Measurements from ENCODE around the gene R3HDM4. TPM values are rescaled to one million over a fixed set of nuclear protein-coding genes. Genes with fewer than 3 reads are reported as not detected.
A peak's percentile ranks its signal among the peaks of the same experiment; 100 is the strongest.

R3HDM4 gene
- total and polyA plus RNA-seq, 9 of the 15 experiments (the other 6 are each of a cell fraction or from before 2014, with no cell fraction given) = 3.2 to 154 (median 59.0) TPM

DNA sequence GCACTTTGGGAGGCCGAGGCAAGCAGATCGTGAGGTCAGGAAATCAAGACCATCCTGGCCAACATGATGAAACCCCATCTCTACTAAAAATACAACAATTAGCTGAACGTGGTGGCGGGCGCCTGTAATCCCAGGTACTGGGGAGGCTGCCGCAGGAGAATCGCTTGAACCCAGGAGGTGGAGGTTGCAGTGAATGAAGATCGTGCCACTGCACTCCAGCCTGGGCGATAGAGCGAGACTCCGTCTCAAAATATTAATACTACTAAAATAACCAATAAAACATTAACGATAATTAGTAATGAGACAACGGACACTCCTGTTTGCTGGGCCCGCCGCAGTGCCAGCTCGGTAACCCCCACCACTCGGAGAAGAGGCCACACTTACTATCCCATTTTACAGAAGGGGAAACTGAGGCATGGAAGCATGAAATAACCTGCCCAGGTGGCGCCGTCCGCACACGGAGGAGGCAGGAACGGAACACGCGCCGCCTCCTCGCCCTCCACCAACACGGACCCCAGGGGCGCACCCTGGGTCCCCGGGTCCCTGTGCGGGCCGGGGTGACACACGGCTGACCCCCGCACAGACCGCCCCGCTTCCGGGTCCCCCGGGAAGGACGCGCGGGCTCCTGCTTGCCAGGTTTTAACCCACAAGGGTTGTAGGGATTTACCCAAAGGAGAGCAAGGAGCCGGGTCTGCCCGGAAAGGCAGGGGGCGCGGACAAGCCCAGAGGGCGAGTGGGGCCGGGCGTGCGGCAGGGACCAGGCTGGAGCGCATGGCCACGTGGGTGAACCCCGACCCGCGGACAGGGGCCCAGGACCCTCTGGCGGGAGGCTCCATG lies 1.6 kb downstream of the R3HDM4 start (continued):
- TF ChIP-seq ESRRB (CRISPR knock-in tag; IDR thresholded peaks at IDR 0.05; ENCODE audit: borderline replicate concordance) (no peak), HDGF (IDR thresholded peaks at IDR 0.05) (no peak), KLF6 (CRISPR knock-in tag; IDR thresholded peaks at IDR 0.05; ENCODE audit: borderline replicate concordance) (no peak), ZSCAN32 (CRISPR knock-in tag; IDR thresholded peaks at IDR 0.05) (no peak), ZNF445 (CRISPR knock-in tag; IDR thresholded peaks at IDR 0.05; ENCODE audit: low read depth) (no peak), ZNF3 (CRISPR knock-in tag; IDR thresholded peaks at IDR 0.05) (no peak), GATAD2A (IDR thresholded peaks at IDR 0.05) (no peak), ATF6 (CRISPR knock-in tag; IDR thresholded peaks at IDR 0.05) (no peak), MECOM (CRISPR knock-in tag; IDR thresholded peaks at IDR 0.05) (no peak), ESRRA (IDR thresholded peaks at IDR 0.05; ENCODE audit: borderline replicate concordance, low read depth) (0 out of 2 replicates have a peak, but pooled peaks have one; percentile 19), ZNF274 (IDR thresholded peaks at IDR 0.05; ENCODE audit: borderline replicate concordance, low read depth, low read length) (no peak), NFE2L1 (tag; IDR thresholded peaks at IDR 0.05; ENCODE audit: borderline replicate concordance, low read depth) (no peak), RBM17 (IDR thresholded peaks at IDR 0.05; ENCODE audit: borderline replicate concordance, low read depth, low read length) (no peak), PTRF (tag; IDR thresholded peaks at IDR 0.05) (no peak), ZNF140 (CRISPR knock-in tag; IDR thresholded peaks at IDR 0.05) (no peak), SIN3A (IDR thresholded peaks at IDR 0.05; ENCODE audit: borderline replicate concordance in 2 of 2, control insufficient read depth in 1 of 2, low read depth in 2 of 2, low read length in 2 of 2) (peak; percentile 56 to 70; a peak in 2 of 4 replicates), NR0B1 (IDR thresholded peaks at IDR 0.05; ENCODE audit: partially characterized antibody) (no peak), THAP12 (CRISPR knock-in tag; IDR thresholded peaks at IDR 0.05) (0 out of 2 replicates have a peak, but pooled peaks have one; percentile 38), TGIF2 (CRISPR knock-in tag; IDR thresholded peaks at IDR 0.05) (no peak), ZZZ3 (IDR thresholded peaks at IDR 0.05) (no peak)
- TF ChIP-seq, protein P1, sequence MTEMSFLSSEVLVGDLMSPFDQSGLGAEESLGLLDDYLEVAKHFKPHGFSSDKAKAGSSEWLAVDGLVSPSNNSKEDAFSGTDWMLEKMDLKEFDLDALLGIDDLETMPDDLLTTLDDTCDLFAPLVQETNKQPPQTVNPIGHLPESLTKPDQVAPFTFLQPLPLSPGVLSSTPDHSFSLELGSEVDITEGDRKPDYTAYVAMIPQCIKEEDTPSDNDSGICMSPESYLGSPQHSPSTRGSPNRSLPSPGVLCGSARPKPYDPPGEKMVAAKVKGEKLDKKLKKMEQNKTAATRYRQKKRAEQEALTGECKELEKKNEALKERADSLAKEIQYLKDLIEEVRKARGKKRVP (CRISPR knock-in tag; IDR thresholded peaks at IDR 0.05) = no peak

All from K562 (cell line).